Colonic mucosa (tissue), 4 donors: ENCODE results near the gene INTS14. TPM values are rescaled to one million over a fixed set of nuclear protein-coding genes. Genes with fewer than 3 reads are reported as not detected.

ENCODE experiments used
- DNase-seq: peaks from one replicate; pipeline ENCODE4 v3.0.0-alpha.2; 2020
- H3K27ac ChIP-seq: fragments of 200-600 bp; one replicate; pipeline ENCODE4 v1.8.0; 2021
- H3K27me3 ChIP-seq: fragments of 200-600 bp; one replicate; pipeline ENCODE4 v1.8.0; 2021
- H3K36me3 ChIP-seq: fragments of 200-600 bp; one replicate; pipeline ENCODE4 v1.8.0; 2021
- H3K4me1 ChIP-seq: fragments of 200-600 bp; one replicate; pipeline ENCODE4 v1.8.0; 2021; ENCODE audit warnings: mild to moderate bottlenecking
- H3K4me3 ChIP-seq: fragments of 200-600 bp; one replicate; pipeline ENCODE4 v1.8.0; 2021
- H3K9ac ChIP-seq, 2 donors: one replicate each; pipeline ENCODE4 v1.7.0; 2013; ENCODE audit warnings: control low read depth in 2 of 2, low read depth in 2 of 2, low read length in 2 of 2
- H3K9me3 ChIP-seq: fragments of 200-600 bp; one replicate; pipeline ENCODE4 v1.8.0; 2021
- intact Hi-C: fragments of 100-400 bp; cut with DNase I; formaldehyde crosslinking; loops from one replicate; pipeline ENCODE4 v1.14.1; 2022
- total RNA-seq, 2 donors: library from RNA; stranded (reverse); fragmentation: NEBNext Ultra II Directional in 1 of 2; extraction: Animal tissue kit (Norgen Biotek cat#: 25700) in 1 of 2; gene quantifications; one replicate each; pipeline ENCODE4 v1.2.1, GENCODE V29; 2021
- TF ChIP-seq, protein P1 (sequence below): fragments of 200-600 bp; IDR thresholded peaks from one replicate; pipeline ENCODE4 v1.8.0; 2022; ENCODE audit warnings: antibody characterized with exemption, mild to moderate bottlenecking
- donor health status: healthy.
- donor health status: DM: no; HTN: no; CAD: no.
- donor health status: DM: no; HTN: no; CAD: no.

The INTS14 gene
- total RNA-seq, 2 donors from 2014 or later, result 37.2 to 41.1 TPM

DNA sequence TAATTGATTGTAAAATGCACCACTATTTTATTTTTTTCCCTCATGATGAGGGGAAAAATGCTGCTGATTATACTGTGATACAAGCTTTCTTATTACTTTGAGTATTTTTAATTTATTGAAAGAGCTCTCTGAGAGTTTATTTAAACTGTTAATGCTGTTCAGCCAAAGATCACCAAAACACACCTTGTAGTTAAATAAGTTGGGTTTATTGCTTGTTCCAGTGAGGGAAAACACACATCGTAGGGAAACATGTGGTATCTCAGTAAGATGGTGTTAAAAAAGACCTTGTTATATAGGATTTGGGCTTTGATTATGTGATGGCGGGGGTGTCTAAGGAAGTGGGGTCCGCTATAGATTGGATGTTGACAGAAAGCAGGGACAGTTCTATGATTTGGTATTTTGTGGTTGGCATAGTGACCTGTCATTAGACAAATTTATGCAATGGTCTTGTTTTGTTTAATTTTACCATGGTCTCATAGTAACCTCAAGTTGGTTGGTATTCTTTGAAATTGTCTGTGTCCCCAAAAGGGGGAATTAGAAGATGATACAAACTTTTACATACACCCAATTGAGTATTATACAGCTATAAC is 69.6 kb downstream of the INTS14 start:
- H3K9ac ChIP-seq, result no peak overlapping the region
- intact Hi-C loops, result no loop called here
- no peaks in the 10 kb centered on the region for H3K36me3 ChIP-seq
- no peaks in the 10 kb centered on the region for H3K4me1 ChIP-seq
- H3K27me3 ChIP-seq, result no peaks in the 10 kb centered on the region
- no peak for DNase-seq
- H3K4me3 ChIP-seq, result no peak overlapping the region
- no peaks in the 10 kb centered on the region for H3K9me3 ChIP-seq
- TF ChIP-seq, protein P1, sequence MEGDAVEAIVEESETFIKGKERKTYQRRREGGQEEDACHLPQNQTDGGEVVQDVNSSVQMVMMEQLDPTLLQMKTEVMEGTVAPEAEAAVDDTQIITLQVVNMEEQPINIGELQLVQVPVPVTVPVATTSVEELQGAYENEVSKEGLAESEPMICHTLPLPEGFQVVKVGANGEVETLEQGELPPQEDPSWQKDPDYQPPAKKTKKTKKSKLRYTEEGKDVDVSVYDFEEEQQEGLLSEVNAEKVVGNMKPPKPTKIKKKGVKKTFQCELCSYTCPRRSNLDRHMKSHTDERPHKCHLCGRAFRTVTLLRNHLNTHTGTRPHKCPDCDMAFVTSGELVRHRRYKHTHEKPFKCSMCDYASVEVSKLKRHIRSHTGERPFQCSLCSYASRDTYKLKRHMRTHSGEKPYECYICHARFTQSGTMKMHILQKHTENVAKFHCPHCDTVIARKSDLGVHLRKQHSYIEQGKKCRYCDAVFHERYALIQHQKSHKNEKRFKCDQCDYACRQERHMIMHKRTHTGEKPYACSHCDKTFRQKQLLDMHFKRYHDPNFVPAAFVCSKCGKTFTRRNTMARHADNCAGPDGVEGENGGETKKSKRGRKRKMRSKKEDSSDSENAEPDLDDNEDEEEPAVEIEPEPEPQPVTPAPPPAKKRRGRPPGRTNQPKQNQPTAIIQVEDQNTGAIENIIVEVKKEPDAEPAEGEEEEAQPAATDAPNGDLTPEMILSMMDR, result no peak
- no peak overlapping the region for H3K27ac ChIP-seq

DNA sequence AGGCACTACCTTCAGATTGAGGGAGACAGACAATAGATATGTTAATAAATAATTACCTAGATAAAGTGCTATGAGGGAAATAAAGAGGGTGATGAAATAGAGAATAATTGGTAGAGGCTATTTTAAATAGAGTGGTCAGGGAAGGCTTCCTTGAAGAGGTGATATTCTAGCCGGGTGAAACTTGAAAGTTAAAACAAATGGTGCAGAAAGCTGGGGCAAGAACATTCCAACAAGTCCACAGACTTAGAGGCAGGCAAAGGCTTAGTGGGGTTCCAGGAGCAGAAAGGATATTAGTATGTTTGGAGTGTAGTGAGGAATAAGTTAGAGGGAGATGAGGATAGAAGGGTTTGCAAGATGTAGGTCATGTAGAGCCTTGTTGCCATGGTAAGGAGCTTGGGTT is 70.6 kb downstream of the INTS14 start:
- intact Hi-C loops, result no loop called here
- DNase-seq, result no peak
- Histone ChIP-seq H3K9ac (no peak overlapping the region), H3K27ac (no peak overlapping the region), H3K27me3 (no peaks in the 10 kb centered on the region), H3K36me3 (no peaks in the 10 kb centered on the region), H3K4me1 (no peaks in the 10 kb centered on the region), H3K4me3 (no peak overlapping the region), H3K9me3 (no peaks in the 10 kb centered on the region)
- TF ChIP-seq, protein P1, result no peak

DNA sequence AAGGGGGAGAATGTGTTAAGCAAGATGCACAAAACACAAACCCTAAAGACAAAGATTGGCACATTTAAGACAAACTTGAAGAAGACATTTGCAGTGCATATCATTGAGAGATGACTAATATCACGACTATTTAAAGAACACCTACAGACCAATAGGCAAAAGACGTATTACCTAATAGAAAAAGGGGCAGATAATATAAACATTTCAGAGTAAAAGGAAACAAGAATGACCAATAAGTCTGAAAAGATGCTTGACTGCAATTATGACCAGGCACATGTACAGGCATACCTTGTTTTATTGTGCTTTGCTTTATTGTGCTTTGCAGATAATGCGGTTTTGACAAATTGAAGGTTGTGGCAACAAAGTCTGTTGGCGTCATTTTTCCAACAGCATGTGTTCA is 75.7 kb downstream of the INTS14 start:
- DNase-seq, result no peak
- H3K9ac ChIP-seq, result no peak overlapping the region
- intact Hi-C loops, result no loop called here

DNA sequence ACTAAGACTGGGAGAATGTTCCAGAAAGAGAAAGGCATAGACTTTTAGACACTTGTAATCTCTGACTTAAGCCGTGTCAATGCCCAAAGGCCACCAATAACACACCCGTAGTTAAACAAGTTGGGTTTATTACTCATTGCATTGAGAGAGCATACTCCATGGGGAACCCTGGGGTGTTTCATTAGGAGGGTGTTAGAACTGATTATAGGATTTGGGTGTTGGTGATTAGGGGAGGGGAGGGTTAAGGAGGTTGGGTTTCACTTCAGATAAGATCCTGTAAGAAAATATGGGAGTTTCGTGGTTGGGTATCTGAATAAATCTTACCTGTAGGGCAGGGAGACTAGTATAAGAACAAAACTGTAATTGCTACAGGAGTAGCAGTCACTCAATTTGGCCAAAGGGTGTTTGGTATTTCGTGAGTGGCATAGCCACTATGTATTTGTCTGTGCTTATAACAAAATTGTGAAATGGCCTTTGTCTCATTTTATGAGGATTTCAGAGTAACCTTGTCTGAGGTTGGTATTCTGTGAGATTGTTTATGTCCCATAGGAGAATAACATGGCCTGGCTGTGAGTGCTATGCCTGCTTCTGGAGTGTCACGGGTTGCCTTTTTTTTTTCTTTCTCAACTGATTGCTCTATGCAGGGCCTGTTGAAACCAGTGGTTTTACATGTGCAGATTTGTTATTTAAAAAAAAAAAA is 77.7 kb downstream of the INTS14 start:
- Histone ChIP-seq H3K4me3 (no peak overlapping the region), H3K9me3 (no peaks in the 10 kb centered on the region), H3K36me3 (no peaks in the 10 kb centered on the region), H3K9ac (no peak overlapping the region), H3K27me3 (no peaks in the 10 kb centered on the region), H3K27ac (peak overlapping the region; percentile 31), H3K4me1 (peaks cover 7% of the 10 kb centered on the region)
- intact Hi-C loops, result no loop called here
- TF ChIP-seq, protein P1, result no peak
- no peak for DNase-seq

More for the DNA sequence above, 75.7 kb downstream of the INTS14 start:
- Histone ChIP-seq H3K4me3 (no peak overlapping the region), H3K36me3 (no peaks in the 10 kb centered on the region), H3K27me3 (no peaks in the 10 kb centered on the region), H3K27ac (no peak overlapping the region), H3K9me3 (no peaks in the 10 kb centered on the region), H3K4me1 (peaks cover 7% of the 10 kb centered on the region)
- TF ChIP-seq, protein P1, result no peak

DNA sequence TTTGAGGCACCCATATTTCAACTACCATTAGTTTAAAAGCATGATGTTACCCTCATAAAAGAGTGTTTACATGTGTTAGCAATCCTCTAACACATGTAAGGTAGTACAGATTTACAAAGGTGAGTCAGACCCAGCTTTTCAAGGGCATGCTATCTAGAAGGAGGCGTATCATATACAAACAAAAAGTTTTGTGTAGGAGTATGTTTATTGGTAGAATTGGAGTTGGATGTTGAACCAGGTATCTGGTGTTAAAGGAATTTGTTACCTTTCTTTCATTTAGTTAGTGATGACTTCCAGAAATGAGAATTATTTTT is 78.2 kb downstream of the INTS14 start:
- intact Hi-C loops, result no loop called here
- TF ChIP-seq, protein P1, result no peak
- H3K4me3 ChIP-seq, result no peak overlapping the region
- no peak for DNase-seq
- H3K27ac ChIP-seq, result peak overlapping the region; percentile 31
- no peaks in the 10 kb centered on the region for H3K27me3 ChIP-seq
- no peak overlapping the region for H3K9ac ChIP-seq
- no peaks in the 10 kb centered on the region for H3K9me3 ChIP-seq
- peaks cover 7% of the 10 kb centered on the region for H3K4me1 ChIP-seq
- no peaks in the 10 kb centered on the region for H3K36me3 ChIP-seq
